Endodermal cell (in vitro differentiated cells): Measurements from ENCODE around the gene NFKBIZ. TPM values are rescaled to one million over a fixed set of nuclear protein-coding genes. Genes with fewer than 3 reads are reported as not detected.

Experiments used
- DNase-seq: peaks from one replicate; pipeline ENCODE4 v3.0.0-alpha.2; 2017
- H3K27ac ChIP-seq: 2 replicates; pipeline ENCODE4 v1.5.1; 2013; ENCODE audit warnings: mild to moderate bottlenecking, low read depth, low read length, moderate library complexity
- H3K27me3 ChIP-seq: 2 replicates; pipeline ENCODE4 v1.6.1; 2013; ENCODE audit warnings: mild to moderate bottlenecking, low read length, moderate library complexity; ENCODE audit not compliant: insufficient read depth, control insufficient read depth, poor library complexity, severe bottlenecking
- H3K36me3 ChIP-seq: 2 replicates; pipeline ENCODE4 v1.7.0; 2013; ENCODE audit warnings: mild to moderate bottlenecking, low read length, moderate library complexity; ENCODE audit not compliant: control insufficient read depth, insufficient read depth
- H3K4me1 ChIP-seq: one replicate; pipeline ENCODE4 v1.7.0; 2013; ENCODE audit warnings: low read length; ENCODE audit not compliant: control insufficient read depth, insufficient read depth
- H3K4me3 ChIP-seq: 2 replicates; pipeline ENCODE4 v1.5.1; 2013; ENCODE audit warnings: mild to moderate bottlenecking, low read length, moderate library complexity
- H3K9ac ChIP-seq: 2 replicates; pipeline ENCODE4 v1.6.1; 2013; ENCODE audit warnings: mild to moderate bottlenecking, low read length, moderate library complexity; ENCODE audit not compliant: poor library complexity, severe bottlenecking; ENCODE audit errors: extremely low read depth
- H3K9me3 ChIP-seq: 2 replicates; pipeline ENCODE4 v1.6.1; 2013; ENCODE audit warnings: mild to moderate bottlenecking, low read length, moderate library complexity; ENCODE audit not compliant: control insufficient read depth
- H3K27ac Mint-ChIP-seq: 2 replicates; pipeline ENCODE4 v1.8.0; 2020; ENCODE audit warnings: mixed read lengths
- H3K27me3 Mint-ChIP-seq: 2 replicates; pipeline ENCODE4 v1.8.0; 2021; ENCODE audit warnings: mild to moderate bottlenecking, mixed read lengths; ENCODE audit not compliant: insufficient read depth
- H3K36me3 Mint-ChIP-seq: 2 replicates; pipeline ENCODE4 v1.8.0; 2020; ENCODE audit warnings: low read depth, mixed read lengths
- H3K4me1 Mint-ChIP-seq: 2 replicates; pipeline ENCODE4 v1.8.0; 2020; ENCODE audit warnings: mixed read lengths
- H3K4me3 Mint-ChIP-seq: 2 replicates; pipeline ENCODE4 v1.8.0; 2020; ENCODE audit warnings: mild to moderate bottlenecking, moderate library complexity, mixed read lengths
- H3K9me3 Mint-ChIP-seq: 2 replicates; pipeline ENCODE4 v1.8.0; 2020; ENCODE audit warnings: mild to moderate bottlenecking, mixed read lengths
- CTCF ChIP-seq: fragments of 200-600 bp; sonication (generic); conservative IDR thresholded peaks from 2 replicates; pipeline ENCODE4 v1.5.0; 2021; ENCODE audit warnings: antibody characterized with exemption, mild to moderate bottlenecking
- WGBS, 2 experiments: methylation state at CpG; one replicate each; pipeline versions ENCODE4 v1.1.5 to v1.1.7; 2013; ENCODE audit warnings: missing lambda C conversion rate in 2 of 2, mixed read lengths in 1 of 2; ENCODE audit not compliant: insufficient coverage in 1 of 2, insufficient read length in 1 of 2; 5-methylcytosine and 5-hydroxymethylcytosine counted together
- total RNA-seq, 2 donors: library from RNA; stranded (reverse); fragmentation: NEBNext Ultra II Directional in 1 of 2; extraction: Animal tissue kit (Norgen Biotek cat#: 25700) in 1 of 2; gene quantifications; 2 replicates in 1 of 2; 3 replicates in 1 of 2; pipeline ENCODE4 v1.2.1, GENCODE V29; 2021

Gene NFKBIZ
- total RNA-seq, 2 donors from 2014 or later, result 5.9 to 6.6 TPM

- no peak overlapping the region for H3K4me3 Mint-ChIP-seq
- Histone ChIP-seq H3K36me3 (no peaks in the 10 kb centered on the region), H3K9ac (no peak overlapping the region), H3K9me3 (no peaks in the 10 kb centered on the region), H3K4me3 (no peak overlapping the region), H3K4me1 (no peaks in the 10 kb centered on the region), H3K27ac (no peak overlapping the region), H3K27me3 (no peaks in the 10 kb centered on the region)
- WGBS, 2 experiments, result 87 to 88% methylated on average over 3 of the region's 3 CpGs
- no peak overlapping the region for H3K27ac Mint-ChIP-seq
- DNase-seq, result no peak
- TF ChIP-seq CTCF, result no peak
- H3K9me3 Mint-ChIP-seq, result peaks cover 3% of the 10 kb centered on the region
- H3K36me3 Mint-ChIP-seq, result no peaks in the 10 kb centered on the region
- H3K27me3 Mint-ChIP-seq, result no peaks in the 10 kb centered on the region
- H3K4me1 Mint-ChIP-seq, result no peaks in the 10 kb centered on the region
Measured at GRCh38 chr3:101888653-101889052, 39.3 kb downstream of the NFKBIZ start.

GRCh38 chr3:101890716-101891115, 41.4 kb downstream of the NFKBIZ start:
- Mint-ChIP-seq H3K9me3 (peaks cover 3% of the 10 kb centered on the region), H3K27me3 (no peaks in the 10 kb centered on the region), H3K27ac (no peak overlapping the region), H3K36me3 (no peaks in the 10 kb centered on the region), H3K4me3 (no peak overlapping the region), H3K4me1 (no peaks in the 10 kb centered on the region)
- H3K4me1 ChIP-seq, result no peaks in the 10 kb centered on the region
- H3K36me3 ChIP-seq, result no peaks in the 10 kb centered on the region
- TF ChIP-seq CTCF, result no peak
- DNase-seq, result no peak
- no peak overlapping the region for H3K4me3 ChIP-seq
- peaks cover 5% of the 10 kb centered on the region for H3K9me3 ChIP-seq
- H3K27ac ChIP-seq, result no peak overlapping the region
- no peak overlapping the region for H3K9ac ChIP-seq
- H3K27me3 ChIP-seq, result no peaks in the 10 kb centered on the region

- Mint-ChIP-seq H3K4me1 (no peaks in the 10 kb centered on the region), H3K9me3 (peaks cover 5% of the 10 kb centered on the region), H3K27ac (no peak overlapping the region), H3K36me3 (no peaks in the 10 kb centered on the region), H3K27me3 (no peaks in the 10 kb centered on the region), H3K4me3 (no peak overlapping the region)
- no peak for DNase-seq
- WGBS, 2 experiments, result 87% methylated on average over 1 of the region's 1 CpG; no CpG with 5 or more reads in 1 of the 2 experiments
- H3K36me3 ChIP-seq, result no peaks in the 10 kb centered on the region
- H3K9ac ChIP-seq, result no peak overlapping the region
- TF ChIP-seq CTCF, result no peak
- no peak overlapping the region for H3K27ac ChIP-seq
- H3K9me3 ChIP-seq, result peaks cover 13% of the 10 kb centered on the region
- H3K4me1 ChIP-seq, result no peaks in the 10 kb centered on the region
- no peak overlapping the region for H3K4me3 ChIP-seq
- H3K27me3 ChIP-seq, result no peaks in the 10 kb centered on the region
Measured at GRCh38 chr3:101892648-101893047, 43.3 kb downstream of the NFKBIZ start.
